ENCODE data around the gene HCFC2. TPM values are rescaled to one million over a fixed set of nuclear protein-coding genes. Genes with fewer than 3 reads are reported as not detected.

HCFC2 gene
- total RNA-seq, 4 donors from 2014 or later: 13.3 to 46.4 (median 20.2) TPM

DNA sequence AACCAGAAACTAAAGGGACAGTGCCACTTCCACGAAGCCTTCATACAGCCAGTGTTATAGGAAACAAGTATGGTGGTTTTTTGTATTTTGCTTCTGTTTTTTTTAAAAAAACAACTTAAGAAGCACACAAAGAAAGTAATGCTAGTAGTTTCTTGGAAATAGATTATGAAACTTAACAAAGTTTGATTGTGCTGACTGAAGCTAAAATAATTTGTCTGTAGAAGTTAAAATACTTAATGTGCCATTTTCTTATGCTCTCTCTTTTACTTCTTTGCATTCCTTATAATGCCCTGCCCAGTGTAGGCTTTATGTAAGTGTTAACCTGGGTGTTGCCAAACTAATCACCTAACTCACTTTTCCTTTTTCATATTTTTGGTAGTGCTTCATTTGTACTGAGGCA, 16.4 kb downstream of the HCFC2 start:
- WGBS, 2 donors (ENCODE audit: low coverage in 1 of 2): 73 to 75% methylated on average over 1 of the region's 1 CpG
- no peaks in the 10 kb centered on the region for H3K4me1 ChIP-seq
- in situ Hi-C loops (cut with MboI; ENCODE audit: low pct_ligation_motif_present in 1 of 4, low pct_unique_long_range_greater_than_20kb in 1 of 4, low sequenced_read_pairs in 3 of 4) (no loop called here), intact Hi-C loops (cut with DNase I; ENCODE audit: low total_unique reads) (no loop called here)
- no peak for DNase-seq
- no peaks in the 10 kb centered on the region for H3K9me3 ChIP-seq
- no peaks in the 10 kb centered on the region for H3K27me3 ChIP-seq
- no peak overlapping the region for H3K27ac ChIP-seq
- TF ChIP-seq POLR2AphosphoS5 (IDR thresholded peaks at IDR 0.05): no peak
- TF ChIP-seq EP300 (IDR thresholded peaks at IDR 0.05; ENCODE audit: low read depth): no peak
- TF ChIP-seq, protein P1, sequence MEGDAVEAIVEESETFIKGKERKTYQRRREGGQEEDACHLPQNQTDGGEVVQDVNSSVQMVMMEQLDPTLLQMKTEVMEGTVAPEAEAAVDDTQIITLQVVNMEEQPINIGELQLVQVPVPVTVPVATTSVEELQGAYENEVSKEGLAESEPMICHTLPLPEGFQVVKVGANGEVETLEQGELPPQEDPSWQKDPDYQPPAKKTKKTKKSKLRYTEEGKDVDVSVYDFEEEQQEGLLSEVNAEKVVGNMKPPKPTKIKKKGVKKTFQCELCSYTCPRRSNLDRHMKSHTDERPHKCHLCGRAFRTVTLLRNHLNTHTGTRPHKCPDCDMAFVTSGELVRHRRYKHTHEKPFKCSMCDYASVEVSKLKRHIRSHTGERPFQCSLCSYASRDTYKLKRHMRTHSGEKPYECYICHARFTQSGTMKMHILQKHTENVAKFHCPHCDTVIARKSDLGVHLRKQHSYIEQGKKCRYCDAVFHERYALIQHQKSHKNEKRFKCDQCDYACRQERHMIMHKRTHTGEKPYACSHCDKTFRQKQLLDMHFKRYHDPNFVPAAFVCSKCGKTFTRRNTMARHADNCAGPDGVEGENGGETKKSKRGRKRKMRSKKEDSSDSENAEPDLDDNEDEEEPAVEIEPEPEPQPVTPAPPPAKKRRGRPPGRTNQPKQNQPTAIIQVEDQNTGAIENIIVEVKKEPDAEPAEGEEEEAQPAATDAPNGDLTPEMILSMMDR (IDR thresholded peaks at IDR 0.05): no peak
- no peak for TF ChIP-seq POLR2A (IDR thresholded peaks at IDR 0.05)
- no peak overlapping the region for H3K4me3 ChIP-seq
- H3K36me3 ChIP-seq: peaks cover 0 to 19% (median 10%) of the 10 kb centered on the region in 4 donors

- Histone ChIP-seq H3K27ac (no peak overlapping the region), H3K36me3 (peaks cover 0 to 48% (median 22%) of the 10 kb centered on the region in 4 donors), H3K4me1 (no peaks in the 10 kb centered on the region), H3K4me3 (no peak overlapping the region), H3K9me3 (no peaks in the 10 kb centered on the region), H3K27me3 (no peaks in the 10 kb centered on the region)
- no peak for DNase-seq
- in situ Hi-C loops (cut with MboI; ENCODE audit: low pct_ligation_motif_present in 1 of 4, low pct_unique_long_range_greater_than_20kb in 1 of 4, low sequenced_read_pairs in 3 of 4) (no loop called here), intact Hi-C loops (cut with DNase I; ENCODE audit: low total_unique reads) (no loop called here)
- TF ChIP-seq, protein P1 (IDR thresholded peaks at IDR 0.05): no peak
- TF ChIP-seq EP300 (IDR thresholded peaks at IDR 0.05; ENCODE audit: low read depth) (no peak), POLR2AphosphoS5 (IDR thresholded peaks at IDR 0.05) (no peak), POLR2A (IDR thresholded peaks at IDR 0.05) (no peak)
- 79 to 88% methylated on average over 8 of the region's 8 CpGs for WGBS, 2 donors (ENCODE audit: low coverage in 1 of 2)
These were observed 19.6 kb downstream of the HCFC2 start for GRCh38 chr12:104083769-104084475.

GRCh38 chr12:104090685-104091084, 26.4 kb downstream of the HCFC2 start:
- Histone ChIP-seq H3K9me3 (no peaks in the 10 kb centered on the region), H3K27me3 (no peaks in the 10 kb centered on the region), H3K36me3 (peaks cover 0 to 58% (median 26%) of the 10 kb centered on the region in 4 donors), H3K27ac (no peak overlapping the region), H3K4me1 (no peaks in the 10 kb centered on the region), H3K4me3 (no peak overlapping the region)
- 95 to 100% methylated on average over 1 of the region's 1 CpG for WGBS, 2 donors (ENCODE audit: low coverage in 1 of 2)
- in situ Hi-C loops (cut with MboI; ENCODE audit: low pct_ligation_motif_present in 1 of 4, low pct_unique_long_range_greater_than_20kb in 1 of 4, low sequenced_read_pairs in 3 of 4) (no loop called here), intact Hi-C loops (cut with DNase I; ENCODE audit: low total_unique reads) (no loop called here)
- DNase-seq: no peak
- TF ChIP-seq POLR2A (IDR thresholded peaks at IDR 0.05): no peak
- TF ChIP-seq, protein P1 (IDR thresholded peaks at IDR 0.05): no peak
- no peak for TF ChIP-seq EP300 (IDR thresholded peaks at IDR 0.05; ENCODE audit: low read depth)
- no peak for TF ChIP-seq POLR2AphosphoS5 (IDR thresholded peaks at IDR 0.05)

- in situ Hi-C loops (cut with MboI; ENCODE audit: low pct_ligation_motif_present in 1 of 4, low pct_unique_long_range_greater_than_20kb in 1 of 4, low sequenced_read_pairs in 3 of 4) (no loop called here), intact Hi-C loops (cut with DNase I; ENCODE audit: low total_unique reads) (no loop called here)
- H3K4me3 ChIP-seq: no peak overlapping the region
- no peak overlapping the region for H3K27ac ChIP-seq
- H3K36me3 ChIP-seq: peaks cover 0 to 54% (median 28%) of the 10 kb centered on the region in 4 donors
- no peaks in the 10 kb centered on the region for H3K9me3 ChIP-seq
- H3K27me3 ChIP-seq: no peaks in the 10 kb centered on the region
- no peaks in the 10 kb centered on the region for H3K4me1 ChIP-seq
- no peak for TF ChIP-seq POLR2AphosphoS5 (IDR thresholded peaks at IDR 0.05)
- no peak for TF ChIP-seq POLR2A (IDR thresholded peaks at IDR 0.05)
- TF ChIP-seq EP300 (IDR thresholded peaks at IDR 0.05; ENCODE audit: low read depth): no peak
- TF ChIP-seq, protein P1 (IDR thresholded peaks at IDR 0.05): no peak
- no peak for DNase-seq
- whole genome bisulfite sequencing, 2 donors (ENCODE audit: low coverage in 1 of 2): 93% methylated on average over 3 to 4 of the region's 4 CpGs
These were observed 26.8 kb downstream of the HCFC2 start for GRCh38 chr12:104091136-104091535.
